ENCODE results near the gene MYCL.
"Not testable (repeated sequence)": the region's sequence is repeated elsewhere in the genome, so short reads cannot be mapped to it uniquely, and the experiment has no call there.

MYCL gene

GRCh38 chr1:39890880-39891279, 10.8 kb downstream of the MYCL start:
- no peak for DNase-seq (ENCODE audit: low read depth)

GRCh38 chr1:39890273-39890672, 11.4 kb downstream of the MYCL start:
- DNase-seq (ENCODE audit: low read depth) = no peak

DNA sequence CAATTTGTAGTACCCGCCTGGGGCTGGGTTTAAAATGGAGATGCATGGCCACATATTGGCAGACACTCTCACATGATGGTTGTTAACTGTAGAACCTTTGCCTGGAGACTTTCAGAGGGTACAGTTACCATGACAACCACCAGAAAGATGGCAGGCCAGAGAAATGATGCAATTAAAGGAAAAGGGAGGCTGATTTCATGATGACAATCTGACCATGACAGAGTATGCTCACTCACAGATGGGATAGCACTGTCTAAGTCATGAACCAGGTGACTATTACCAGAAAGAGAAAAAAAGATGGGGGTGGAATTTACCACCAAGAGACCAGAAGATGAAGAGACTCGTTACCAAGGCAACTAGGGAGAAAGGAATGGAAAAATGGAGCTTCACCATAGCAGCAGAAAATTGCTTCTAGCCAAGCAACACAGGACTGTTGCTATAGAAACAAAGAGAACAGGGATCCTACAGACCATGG, 14.9 kb downstream of the MYCL start:
- no peak for DNase-seq (ENCODE audit: low read depth)

DNA sequence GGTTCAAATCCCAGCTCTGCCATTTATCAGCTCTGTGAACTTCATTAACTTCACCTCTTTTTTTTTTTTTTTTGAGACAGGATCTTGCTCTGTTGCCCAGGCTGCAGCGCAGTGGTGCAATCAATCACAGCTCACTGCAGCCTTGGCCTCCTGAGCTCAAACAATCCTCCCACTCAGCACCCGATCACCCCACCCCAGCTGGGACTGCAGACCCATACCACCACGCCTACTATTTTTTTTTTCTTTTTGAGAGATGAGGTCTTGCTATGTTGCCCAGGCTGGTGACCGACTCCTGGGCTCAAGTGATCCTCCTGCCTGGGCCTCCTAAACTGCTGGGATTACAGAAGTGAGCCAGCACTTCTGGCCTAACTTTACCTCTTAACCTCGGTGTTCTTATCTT, 16.2 kb downstream of the MYCL start:
- no peak for DNase-seq (ENCODE audit: low read depth)

DNA sequence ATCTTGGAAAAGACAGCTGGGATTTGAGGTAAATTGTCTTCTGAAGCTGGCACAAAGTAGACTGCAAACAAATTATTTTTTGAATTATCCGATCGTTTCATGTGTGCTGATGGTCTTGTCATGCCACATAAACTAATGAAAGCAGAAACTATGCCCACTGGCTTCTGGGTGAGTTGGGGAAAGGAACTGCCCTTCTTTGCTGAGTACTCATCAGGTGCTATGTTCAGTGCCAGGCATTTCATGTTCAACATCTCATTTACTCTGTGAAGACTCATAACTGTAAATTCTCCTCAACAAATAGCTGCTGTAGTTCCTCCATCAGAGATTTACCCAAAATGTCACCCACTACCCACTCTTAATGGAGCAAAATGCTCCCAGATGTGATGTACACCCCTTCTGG, 19.6 kb downstream of the MYCL start:
- DNase-seq (ENCODE audit: low read depth) = no peak

DNA sequence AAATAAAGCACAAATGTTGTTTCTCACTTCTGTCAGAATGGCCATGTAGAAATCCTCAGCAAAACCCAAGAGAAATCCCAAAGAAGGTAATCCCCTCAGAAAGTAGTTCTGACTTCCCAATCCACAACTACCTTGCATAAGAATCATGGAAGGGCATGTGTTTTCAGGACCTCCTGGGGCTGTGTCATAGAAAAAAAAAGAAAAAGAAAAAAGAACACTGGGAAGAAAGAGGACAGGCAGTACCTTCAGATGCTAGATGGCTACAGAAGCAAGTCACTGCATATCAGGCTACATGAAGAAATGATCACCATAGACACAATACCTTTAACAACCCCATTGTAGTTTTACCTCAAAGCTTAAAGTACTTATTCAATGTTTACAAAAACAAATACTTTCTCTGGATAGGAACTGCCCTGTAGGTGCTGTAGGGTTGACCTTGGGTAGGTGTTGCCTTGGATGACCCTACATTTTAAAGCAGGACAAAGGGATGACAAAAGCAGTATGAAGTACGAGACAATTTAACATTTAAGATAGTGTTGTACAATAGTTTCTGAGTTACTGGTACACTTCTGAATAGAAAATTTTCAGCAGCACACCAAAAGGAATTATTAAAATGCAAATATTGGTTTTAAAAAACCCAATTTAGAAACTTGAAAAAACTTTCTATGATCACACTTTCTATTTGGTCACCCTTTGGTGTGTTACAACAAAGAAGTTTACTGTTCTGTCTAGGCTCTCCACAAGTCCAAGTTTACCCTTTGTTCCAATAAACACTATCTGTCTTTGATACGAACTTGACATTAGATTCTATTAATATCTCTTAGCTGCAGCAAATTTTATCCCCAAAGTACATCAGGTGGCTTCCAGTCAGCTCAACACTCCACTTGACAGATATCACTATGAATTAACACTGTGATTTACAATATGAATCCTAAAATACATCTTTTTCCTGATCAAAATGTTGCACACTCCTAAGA, 23.4 kb downstream of the MYCL start:
- no peak for DNase-seq (ENCODE audit: low read depth)

DNA sequence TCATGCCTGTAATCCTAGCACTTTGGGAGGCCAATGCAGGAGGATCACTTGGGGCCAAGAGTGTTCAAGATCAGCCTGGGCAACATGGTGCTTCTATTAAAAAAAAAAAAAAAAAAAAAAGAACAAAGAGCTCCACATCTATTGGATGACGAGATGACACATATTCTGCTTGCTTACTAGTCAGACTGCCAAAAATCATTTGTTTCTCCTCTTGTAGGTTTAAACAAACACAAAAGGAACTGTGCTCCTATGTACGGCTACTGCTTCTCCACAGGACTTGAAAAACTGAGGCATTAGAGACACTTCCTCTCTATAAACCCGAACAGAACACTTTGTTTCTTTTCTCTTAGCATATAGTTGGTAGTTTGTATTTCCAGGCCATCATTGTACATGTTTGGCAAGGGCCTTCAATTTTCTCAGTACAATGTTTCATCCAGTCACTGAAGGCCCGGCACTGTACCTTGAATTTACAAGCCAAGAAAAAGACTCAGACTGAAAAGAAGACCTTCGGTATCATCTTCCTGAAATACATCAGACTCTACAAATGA, 24.4 kb downstream of the MYCL start:
- no peak for DNase-seq (ENCODE audit: low read depth)

DNA sequence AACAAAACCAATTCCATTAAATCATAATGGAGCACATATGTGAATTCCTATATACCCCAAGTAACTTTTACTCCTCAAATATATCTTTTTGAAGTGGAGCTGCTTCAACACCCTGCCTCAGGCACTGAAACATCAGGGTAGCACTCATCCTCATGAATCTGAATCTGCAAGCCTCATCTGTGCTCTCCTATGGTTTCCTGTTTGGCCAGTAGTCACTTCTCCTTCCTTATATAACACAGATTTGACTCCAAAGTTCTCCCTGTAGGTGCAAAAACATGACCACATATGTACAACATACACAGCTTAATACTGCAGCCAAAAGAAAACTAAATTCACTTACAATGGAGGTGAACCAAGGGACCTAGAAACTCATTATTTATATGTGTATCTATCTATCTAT, 25.6 kb downstream of the MYCL start:
- DNase-seq (ENCODE audit: low read depth) = no peak

- DNase-seq (ENCODE audit: low read depth) = no peak
These were observed 29.0 kb downstream of the MYCL start for GRCh38 chr1:39872698-39873097.

DNA sequence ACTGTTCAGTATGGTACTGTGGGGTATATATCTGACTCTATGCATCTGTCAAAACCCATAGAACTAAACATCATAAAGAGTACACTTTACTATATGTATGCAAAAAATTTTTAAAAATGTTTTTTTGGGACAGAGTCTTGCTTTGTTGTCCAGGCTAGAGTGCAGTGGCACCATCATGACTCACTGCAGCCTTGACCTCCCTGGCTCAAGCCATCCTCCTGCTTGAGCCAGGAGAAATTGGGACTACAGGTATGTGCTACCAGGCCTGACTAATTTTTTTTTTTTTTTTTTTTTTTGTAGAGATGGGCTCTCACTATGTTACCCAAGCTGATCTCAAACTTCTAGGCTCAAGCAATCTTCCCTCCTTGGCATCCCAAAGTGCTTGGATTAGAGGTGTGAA, 29.9 kb downstream of the MYCL start:
- no peak for DNase-seq (ENCODE audit: low read depth)

- not testable (repeated sequence) for DNase-seq (ENCODE audit: low read depth)
These were observed 30.7 kb downstream of the MYCL start for GRCh38 chr1:39871043-39871442.

DNA sequence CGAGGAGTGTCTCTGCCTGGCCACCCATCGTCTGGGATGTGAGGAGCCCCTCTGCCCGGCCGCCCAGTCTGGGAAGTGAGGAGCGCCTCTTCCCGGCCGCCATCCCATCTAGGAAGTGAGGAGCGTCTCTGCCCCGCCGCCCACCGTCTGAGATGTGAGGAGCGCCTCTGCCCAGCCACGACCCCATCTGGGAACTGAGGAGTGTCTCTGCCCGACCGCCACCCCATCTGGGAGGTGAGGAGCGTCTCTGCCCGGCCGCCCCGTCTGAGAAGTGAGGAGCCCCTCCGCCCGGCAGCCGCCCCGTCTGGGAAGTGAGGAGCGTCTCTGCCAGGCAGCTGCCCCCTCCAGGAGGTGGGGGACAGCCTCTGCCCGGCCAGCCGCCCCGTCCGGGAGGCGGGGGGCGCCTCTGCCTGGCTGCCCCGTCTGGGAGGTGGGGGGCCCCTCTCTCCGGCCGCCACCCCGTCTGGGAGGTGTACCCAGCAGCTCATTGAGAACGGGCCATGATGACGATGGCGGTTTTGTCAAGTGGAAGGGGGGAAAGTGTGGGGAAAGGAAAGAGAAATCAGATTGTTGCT, 32.1 kb downstream of the MYCL start:
- DNase-seq (ENCODE audit: low read depth) = not testable (repeated sequence)

DNA sequence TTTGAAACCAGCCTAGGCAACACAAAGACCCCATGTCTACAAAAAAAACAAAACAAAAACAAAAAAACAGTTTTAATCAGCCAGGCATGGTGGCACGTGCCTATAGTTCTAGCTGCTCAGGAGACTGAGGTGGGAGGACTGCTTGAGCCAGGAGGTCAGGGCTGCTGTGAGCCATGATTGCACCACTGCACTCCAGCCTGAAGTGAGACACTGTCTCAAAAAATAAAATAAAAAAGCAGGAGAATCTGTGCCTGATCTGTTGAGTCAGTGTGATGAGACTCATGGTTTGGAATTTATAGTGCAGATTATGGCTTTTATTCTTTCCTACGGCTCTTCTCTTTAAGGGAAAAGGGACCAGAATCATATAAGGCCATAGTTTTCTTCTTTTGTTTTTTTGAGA, 35.0 kb downstream of the MYCL start:
- DNase-seq (ENCODE audit: low read depth) = peak; percentile 90

DNA sequence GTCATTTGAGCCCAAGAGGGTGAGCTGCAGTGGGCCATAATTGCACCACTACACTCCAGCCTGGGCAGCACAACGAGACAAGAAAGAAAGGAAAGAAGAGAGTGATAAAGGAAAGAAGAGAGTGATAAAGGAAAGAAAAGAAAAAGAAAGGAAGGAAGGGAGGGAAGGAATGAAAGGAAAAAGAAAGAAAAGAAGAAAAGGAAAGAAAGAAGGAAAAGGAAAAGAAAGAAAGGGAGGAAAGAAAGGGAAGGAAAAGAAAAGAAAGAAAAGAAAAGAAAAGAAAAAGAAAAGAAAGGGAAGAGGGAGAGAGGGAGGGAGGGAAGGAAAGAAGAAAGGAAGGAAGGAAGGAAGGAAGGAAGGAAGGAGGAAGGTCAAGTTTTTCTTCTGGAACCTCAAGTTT, 36.0 kb downstream of the MYCL start:
- DNase-seq (ENCODE audit: low read depth) = no peak

GRCh38 chr1:39863177-39863576, 38.5 kb downstream of the MYCL start:
- no peak for DNase-seq (ENCODE audit: low read depth)

DNA sequence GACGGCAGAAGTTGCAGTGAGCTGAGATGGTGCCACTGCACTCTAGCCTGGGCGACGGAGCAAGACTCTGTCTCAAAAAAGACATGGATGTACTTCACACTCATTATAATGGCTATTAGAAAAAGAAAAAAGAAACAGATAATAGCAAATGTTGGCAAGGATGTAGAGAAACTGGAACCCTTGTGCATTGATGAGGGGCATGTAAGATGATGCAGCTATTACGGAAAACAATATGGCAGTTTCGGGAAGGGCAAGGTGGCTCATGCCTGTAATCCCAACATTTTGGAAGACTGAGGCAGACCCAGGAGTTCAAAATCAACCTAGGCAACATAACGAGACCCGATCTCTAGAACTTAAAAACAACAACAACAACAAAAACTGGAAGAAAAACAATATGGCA, 40.7 kb downstream of the MYCL start:
- DNase-seq (ENCODE audit: low read depth) = no peak

GRCh38 chr1:39859859-39860812, 41.6 kb downstream of the MYCL start:
- no peak for DNase-seq (ENCODE audit: low read depth)

DNA sequence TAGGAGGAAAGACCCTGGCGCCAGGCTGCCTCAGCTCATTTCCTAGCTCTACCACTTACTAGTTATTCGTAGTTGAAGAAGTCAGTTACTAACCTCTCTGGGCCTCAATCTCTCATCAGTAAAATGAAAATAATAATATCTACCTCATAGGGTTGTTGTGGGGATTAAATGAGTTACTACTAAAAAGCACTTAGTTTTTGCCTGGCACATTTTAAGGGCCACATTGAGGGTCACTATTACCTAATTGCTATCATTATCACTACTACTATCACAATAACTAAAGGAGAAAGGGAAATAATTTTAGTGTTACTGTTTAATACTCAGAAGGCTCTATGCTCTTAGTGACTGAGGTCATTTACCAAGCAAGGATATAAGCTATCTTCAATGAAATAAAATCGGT, 43.4 kb downstream of the MYCL start:
- DNase-seq (ENCODE audit: low read depth) = no peak

GRCh38 chr1:39857126-39857878, 44.4 kb downstream of the MYCL start:
- DNase-seq (ENCODE audit: low read depth) = no peak

DNA sequence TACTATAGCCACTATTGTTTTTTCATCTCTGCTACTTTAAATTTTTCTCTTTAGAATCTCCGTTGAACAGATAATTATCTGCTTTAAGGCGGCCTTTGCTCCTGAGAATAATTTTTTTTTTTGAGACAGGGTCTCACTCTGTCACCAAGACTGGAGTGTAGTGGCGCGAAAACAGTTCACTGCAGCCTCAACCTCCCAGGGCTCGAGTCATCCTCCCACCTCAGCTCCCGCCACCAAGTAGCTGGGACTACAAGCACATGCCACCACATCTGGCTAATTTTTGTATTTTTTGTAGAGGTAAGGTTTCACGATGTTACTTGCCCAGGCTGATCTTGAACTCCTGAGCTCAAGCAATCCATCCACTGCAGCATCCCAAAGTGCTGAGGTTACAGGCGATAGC, 47.0 kb downstream of the MYCL start:
- DNase-seq (ENCODE audit: low read depth) = no peak

DNA sequence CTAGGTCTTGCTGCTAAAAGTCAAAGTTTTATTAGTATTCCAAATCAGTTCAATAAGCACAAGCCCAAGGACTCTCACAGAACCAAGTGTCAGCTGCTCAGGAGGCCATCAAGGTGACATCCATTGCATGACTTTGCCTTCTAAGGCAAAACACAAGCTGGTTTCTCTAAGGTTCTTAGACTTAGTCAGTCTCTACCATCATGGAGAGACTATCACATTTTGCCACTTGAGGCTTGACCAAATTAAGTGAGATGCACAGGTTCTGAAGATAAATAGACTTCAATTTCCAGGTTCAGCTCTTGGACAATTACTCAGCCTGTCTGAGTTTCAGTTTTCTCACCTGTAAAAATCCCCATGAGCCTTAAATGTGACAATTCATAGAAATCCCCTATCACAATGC, 47.4 kb downstream of the MYCL start:
- DNase-seq (ENCODE audit: low read depth) = no peak
